Measurements from ENCODE around the gene E2F8.

DNA sequence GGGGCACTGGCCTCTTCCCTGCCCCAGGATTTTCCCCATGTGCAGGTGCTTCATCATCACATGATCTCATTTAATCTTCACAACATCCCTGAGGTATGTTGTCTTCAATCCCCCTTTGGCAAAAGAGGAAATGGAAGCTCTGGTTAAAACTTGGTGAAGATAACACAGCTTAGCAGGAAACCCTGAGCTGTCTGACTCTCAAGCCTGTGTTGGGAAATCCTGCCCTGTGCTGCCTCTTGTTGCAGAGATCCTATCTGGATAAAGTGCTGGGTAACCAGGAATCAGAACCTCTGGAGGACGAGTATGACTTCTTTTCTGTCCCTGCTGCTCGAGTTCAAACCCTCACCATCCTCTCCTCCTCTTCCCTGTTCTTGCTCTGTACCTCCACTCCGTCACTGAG is 13.1 kb upstream of the E2F8 start:
- TF ChIP-seq POLR2A (IDR thresholded peaks at IDR 0.05; ENCODE audit: low read depth, low read length), result no peak
- no peak for TF ChIP-seq SPI1 (IDR thresholded peaks at IDR 0.05; ENCODE audit: low read depth, low read length)
- no peak for TF ChIP-seq POLR2AphosphoS5 (IDR thresholded peaks at IDR 0.05; ENCODE audit: low read depth, low read length)
- TF ChIP-seq PAX5 (IDR thresholded peaks at IDR 0.05; ENCODE audit: insufficient read depth, low read length, severe bottlenecking), result no peak

Measured in GM12891 (cell line).